HCT116 (cell line): ENCODE results near the gene ESR2.

ENCODE experiments used
- ATF3 ChIP-seq: IDR thresholded peaks from 2 replicates; pipeline ENCODE4 v1.6.1; 2012
- CEBPB ChIP-seq: IDR thresholded peaks from 2 replicates; pipeline ENCODE4 v1.6.1; 2012; ENCODE audit warnings: low read depth
- CTCF ChIP-seq, 3 experiments: fragments of 200-600 bp in 1 of 3; sonication (generic) in 1 of 3; IDR thresholded peaks in 2 of 3; conservative IDR thresholded peaks in 1 of 3; 2 replicates each; pipeline ENCODE4 v1.5.1; 2012 to 2017; ENCODE audit warnings: low read depth in 2 of 3, low read length in 2 of 3, antibody characterized with exemption in 1 of 3, borderline replicate concordance in 1 of 3, control low read depth in 1 of 3, mild to moderate bottlenecking in 1 of 3, mixed read lengths in 1 of 3, mixed run types in 1 of 3, moderate library complexity in 1 of 3; ENCODE audit not compliant: insufficient read depth in 1 of 3
- EZH2 ChIP-seq: fragments of 200-600 bp; sonication (generic); IDR thresholded peaks from 2 replicates; pipeline ENCODE4 v1.6.1; 2017; ENCODE audit warnings: antibody characterized with exemption, mixed run types
- FOSL1 ChIP-seq: IDR thresholded peaks from 2 replicates; pipeline ENCODE4 v1.6.1; 2012; ENCODE audit warnings: low read depth
- JUND ChIP-seq: IDR thresholded peaks from 2 replicates; pipeline ENCODE4 v1.6.1; 2012
- POLR2A ChIP-seq: IDR thresholded peaks from 2 replicates; pipeline ENCODE4 v1.7.0; 2011; ENCODE audit warnings: borderline replicate concordance; ENCODE audit not compliant: insufficient read depth, insufficient read length; ENCODE audit errors: extremely low read depth
- POLR2AphosphoS5 ChIP-seq: IDR thresholded peaks from 2 replicates; pipeline ENCODE4 v1.6.1; 2011; ENCODE audit warnings: mild to moderate bottlenecking, low read depth, low read length, moderate library complexity
- REST ChIP-seq: IDR thresholded peaks from 2 replicates; pipeline ENCODE4 v1.6.1; 2012; ENCODE audit warnings: low read depth

- no peak for TF ChIP-seq POLR2A
- TF ChIP-seq REST: no peak
- TF ChIP-seq CTCF (IDR thresholded peaks at IDR 0.05 in 2 of 3, conservative IDR thresholded peaks at IDR 0.05 in 1 of 3; ENCODE audit: borderline replicate concordance in 1 of 3, insufficient read depth in 1 of 3, low read depth in 2 of 3, low read length in 2 of 3): no peak
- no peak for TF ChIP-seq JUND
- TF ChIP-seq CEBPB: no peak
- no peak for TF ChIP-seq EZH2
- no peak for TF ChIP-seq POLR2AphosphoS5
- no peak for TF ChIP-seq FOSL1
- TF ChIP-seq ATF3: no peak
Observed at GRCh38 chr14:64081174-64081746, 212.9 kb downstream of the ESR2 start.
